Thoracic aorta (tissue), 2 donors: Measurements from ENCODE around the gene UFSP1. TPM values are rescaled to one million over a fixed set of nuclear protein-coding genes. Genes with fewer than 3 reads are reported as not detected.

Experiments used
- ATAC-seq: fragments of 150-250 bp; one replicate; pipeline ENCODE4 v1.8.0; 2017; ENCODE audit warnings: low read depth; ENCODE audit not compliant: insufficient number of reproducible peaks, low FRiP score
- DNase-seq: peaks from one replicate; pipeline ENCODE4 v3.0.0-alpha.2; 2020; ENCODE audit warnings: low spot score
- H3K27ac ChIP-seq, 2 donors: fragments of 200-600 bp; sonication (generic); 1 replicate in 1 of 2; 2 replicates in 1 of 2; pipeline ENCODE4 v1.5.1; 2016; ENCODE audit warnings: mild to moderate bottlenecking in 2 of 2, moderate library complexity in 2 of 2
- H3K27me3 ChIP-seq: fragments of 200-600 bp; sonication (generic); replicated peaks from 2 replicates; pipeline ENCODE4 v1.6.0; 2016; ENCODE audit warnings: mild to moderate bottlenecking; ENCODE audit not compliant: insufficient read depth
- H3K36me3 ChIP-seq: fragments of 200-600 bp; sonication (generic); one replicate; pipeline ENCODE4 v1.5.1; 2016
- H3K4me1 ChIP-seq, 2 donors: fragments of 200-600 bp; sonication (generic); 1 replicate in 1 of 2; 2 replicates in 1 of 2; pipeline versions ENCODE4 v1.5.1 to v1.6.0; 2016; ENCODE audit warnings: low read depth in 2 of 2, mild to moderate bottlenecking in 1 of 2; ENCODE audit not compliant: control insufficient read depth in 1 of 2
- H3K4me3 ChIP-seq: fragments of 200-600 bp; sonication (generic); 2 replicates; pipeline ENCODE4 v1.5.1; 2016; ENCODE audit warnings: mild to moderate bottlenecking
- H3K9me3 ChIP-seq: fragments of 200-600 bp; sonication (generic); 2 replicates; pipeline ENCODE4 v1.5.1; 2016
- CTCF ChIP-seq: fragments of 200-600 bp; sonication (generic); IDR thresholded peaks from one replicate; pipeline ENCODE4 v1.5.1; 2019; ENCODE audit warnings: antibody characterized with exemption
- total RNA-seq, 2 donors: library from RNA; depleted of rRNA; stranded (reverse); fragments of >200 nt; gene quantifications; one replicate each; pipeline versions ENCODE4 v1.1.0 to v1.2.3, GENCODE V29; 2016

The UFSP1 gene
- total RNA-seq, 2 donors from 2014 or later: 2.7 to 4.1 TPM

GRCh38 chr7:100891568-100892247, 2.2 kb upstream of the UFSP1 start:
- H3K27me3 ChIP-seq: peaks cover 8% of the 10 kb centered on the region
- H3K36me3 ChIP-seq: peaks cover 15% of the 10 kb centered on the region
- no peak overlapping the region for H3K27ac ChIP-seq
- no peak for TF ChIP-seq CTCF
- peaks cover 16 to 51% of the 10 kb centered on the region in 2 donors for H3K4me1 ChIP-seq
- ATAC-seq (no peak), DNase-seq (no peak)
- H3K9me3 ChIP-seq: no peaks in the 10 kb centered on the region
- no peak overlapping the region for H3K4me3 ChIP-seq

- TF ChIP-seq CTCF: no peak
- Histone ChIP-seq H3K27ac (peak overlapping the region; percentile 70 to 84), H3K9me3 (no peaks in the 10 kb centered on the region), H3K27me3 (peaks cover under 1% of the 10 kb centered on the region), H3K36me3 (peaks cover 23% of the 10 kb centered on the region), H3K4me1 (peaks cover 16 to 43% of the 10 kb centered on the region in 2 donors), H3K4me3 (peak overlapping the region; percentile 94)
- no peak for ATAC-seq
- DNase-seq: no peak
Observed at GRCh38 chr7:100890653-100891567, 1.4 kb upstream of the UFSP1 start.

GRCh38 chr7:100888291-100888987, 1.1 kb downstream of the UFSP1 start:
- Histone ChIP-seq H3K27ac (peak overlapping the region in 1 of 2 donors; percentile 64), H3K36me3 (peaks cover 48% of the 10 kb centered on the region), H3K4me3 (peak overlapping the region; percentile 94), H3K27me3 (no peaks in the 10 kb centered on the region), H3K9me3 (no peaks in the 10 kb centered on the region), H3K4me1 (peaks cover 9 to 33% of the 10 kb centered on the region in 2 donors)
- ATAC-seq (no peak), DNase-seq (no peak)
- TF ChIP-seq CTCF: no peak

- no peak for TF ChIP-seq CTCF
- DNase-seq (no peak), ATAC-seq (no peak)
- H3K4me1 ChIP-seq: peaks cover 9 to 33% of the 10 kb centered on the region in 2 donors
- no peak overlapping the region for H3K4me3 ChIP-seq
- H3K36me3 ChIP-seq: peaks cover 55% of the 10 kb centered on the region
- H3K27ac ChIP-seq: no peak overlapping the region
- H3K9me3 ChIP-seq: no peaks in the 10 kb centered on the region
- H3K27me3 ChIP-seq: no peaks in the 10 kb centered on the region
Observed at GRCh38 chr7:100887516-100888290, 1.8 kb downstream of the UFSP1 start.
